ENCODE results near the gene RANGAP1.

Gene RANGAP1

DNA sequence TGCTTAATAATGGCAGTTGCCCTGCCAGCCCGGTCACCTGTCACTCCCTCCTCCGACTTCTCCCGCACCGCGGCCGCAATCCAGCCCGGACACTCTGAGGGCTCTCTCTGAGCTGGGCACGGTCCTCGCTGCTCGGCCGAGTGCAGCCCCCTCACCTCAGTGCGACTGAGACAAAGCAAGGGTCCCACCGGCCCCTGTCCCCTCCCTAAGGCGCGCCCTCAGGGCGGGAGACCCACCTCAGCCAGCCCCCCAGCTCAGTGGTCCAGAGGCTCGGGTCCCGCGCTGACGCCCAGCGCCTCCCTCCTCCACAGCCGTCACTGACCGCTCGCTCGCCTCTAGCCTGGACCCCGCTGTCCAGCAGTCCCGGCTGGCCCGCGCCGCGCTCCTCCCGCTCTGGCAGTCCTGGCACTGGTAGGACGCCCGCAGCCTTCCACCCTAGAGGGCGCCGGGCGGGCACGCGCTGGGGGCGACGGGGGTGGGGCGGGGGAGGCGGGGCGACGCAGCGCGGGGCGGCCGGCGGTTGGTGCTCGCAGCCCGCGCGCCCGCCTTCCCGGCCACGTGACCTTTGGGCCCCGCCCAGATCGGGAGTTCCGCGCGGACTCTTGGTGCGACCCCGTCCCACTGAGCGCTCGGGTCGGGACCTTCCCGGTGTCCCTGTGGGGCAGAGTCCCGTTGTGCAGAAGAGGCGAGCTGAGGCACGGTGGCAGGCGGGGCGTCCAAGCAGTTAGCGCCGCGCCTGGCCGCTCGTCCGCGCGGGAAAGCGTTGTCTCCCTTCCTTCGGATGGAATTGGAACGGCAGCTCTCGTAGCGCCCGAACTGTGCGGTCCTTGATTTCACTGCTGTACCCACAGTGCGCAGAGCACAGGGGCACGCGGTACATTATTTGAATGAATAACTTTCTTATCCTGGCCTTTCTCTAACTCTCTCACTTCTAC lies 88.7 kb downstream of the RANGAP1 start:
- peak; percentile 82 for DNase-seq (ENCODE audit: low spot score)
